HEK293T (cell line): Measurements from ENCODE around the gene TAF5L.

Experiments used
- BHLHE40 ChIP-seq: fragments of 450-650 bp; IDR thresholded peaks from 2 replicates; pipeline ENCODE4 v1.6.1; 2016; ENCODE audit warnings: mild to moderate bottlenecking, moderate library complexity, borderline replicate concordance
- CTBP1 ChIP-seq: fragments of 450-650 bp; IDR thresholded peaks from 2 replicates; pipeline ENCODE4 v1.6.1; 2016; ENCODE audit warnings: borderline replicate concordance
- FOXA1 ChIP-seq: fragments of 450-650 bp; IDR thresholded peaks from 2 replicates; pipeline ENCODE4 v1.6.1; 2016; ENCODE audit warnings: mild to moderate bottlenecking
- FOXK2 ChIP-seq: fragments of 450-650 bp; IDR thresholded peaks from 2 replicates; pipeline ENCODE4 v1.6.1; 2016; ENCODE audit warnings: mild to moderate bottlenecking
- SP1 ChIP-seq: fragments of 450-650 bp; IDR thresholded peaks from 2 replicates; pipeline ENCODE4 v1.6.1; 2017
- TARDBP ChIP-seq: fragments of 450-650 bp; IDR thresholded peaks from 2 replicates; pipeline ENCODE4 v1.6.1; 2016
- ZNF384 ChIP-seq: fragments of 450-650 bp; IDR thresholded peaks from 2 replicates; pipeline ENCODE4 v1.6.1; 2016

DNA sequence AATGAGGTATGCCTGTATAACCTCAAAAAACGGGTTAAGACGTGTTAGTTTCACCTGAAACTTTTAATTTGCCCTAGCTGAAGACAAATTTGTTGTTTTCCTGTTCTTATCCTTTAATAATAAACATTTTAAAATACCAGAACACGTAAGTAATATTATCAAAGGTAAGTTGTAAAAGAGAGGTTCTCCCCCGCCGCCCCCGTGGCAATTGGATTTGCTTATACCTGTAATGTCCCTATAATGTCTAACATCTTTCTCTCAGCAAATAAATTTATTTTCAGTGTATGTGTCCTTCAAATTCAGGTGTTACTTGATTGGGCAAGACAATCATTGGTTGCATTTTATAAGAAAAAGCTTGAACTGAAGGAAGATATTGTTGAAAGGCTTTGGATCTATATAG, 6.0 kb upstream of the TAF5L start:
- no peak for TF ChIP-seq CTBP1
- no peak for TF ChIP-seq BHLHE40
- no peak for TF ChIP-seq FOXK2
- TF ChIP-seq SP1, result no peak
- TF ChIP-seq ZNF384, result no peak
- TF ChIP-seq FOXA1, result no peak
- TF ChIP-seq TARDBP, result no peak
